Progenitor cell of endocrine pancreas (in vitro differentiated cells): ENCODE measurements around the gene NFIX. TPM values are rescaled to one million over a fixed set of nuclear protein-coding genes. Genes with fewer than 3 reads are reported as not detected.
"Not testable (repeated sequence)": the region's sequence is repeated elsewhere in the genome, so short reads cannot be mapped to it uniquely, and the experiment has no call there.

ENCODE experiments used
- DNase-seq: peaks from one replicate; pipeline ENCODE4 v3.0.0; 2021; ENCODE audit warnings: low spot score; ENCODE audit not compliant: unreplicated experiment
- H3K27ac Mint-ChIP-seq: 2 replicates; pipeline ENCODE4 v1.8.0; 2021; ENCODE audit warnings: mild to moderate bottlenecking, moderate library complexity, mixed read lengths
- H3K27me3 Mint-ChIP-seq: 2 replicates; pipeline ENCODE4 v1.8.0; 2021; ENCODE audit warnings: mixed read lengths
- H3K36me3 Mint-ChIP-seq: 2 replicates; pipeline ENCODE4 v1.8.0; 2022; ENCODE audit warnings: mixed read lengths; ENCODE audit not compliant: insufficient read depth
- H3K4me1 Mint-ChIP-seq: 2 replicates; pipeline ENCODE4 v1.8.0; 2021; ENCODE audit warnings: low read depth, mixed read lengths
- H3K4me3 Mint-ChIP-seq: 2 replicates; pipeline ENCODE4 v1.8.0; 2021; ENCODE audit warnings: low read depth, mild to moderate bottlenecking, moderate library complexity, mixed read lengths
- H3K9me3 Mint-ChIP-seq: 2 replicates; pipeline ENCODE4 v1.8.0; 2021; ENCODE audit warnings: low read depth, mixed read lengths
- CTCF ChIP-seq: fragments of 200-600 bp; sonication (generic); IDR thresholded peaks from one replicate; pipeline ENCODE4 v1.5.0; 2021; ENCODE audit warnings: antibody characterized with exemption, mild to moderate bottlenecking; ENCODE audit not compliant: unreplicated experiment
- total RNA-seq: library from RNA; stranded (reverse); gene quantifications from 2 replicates; pipeline ENCODE4 v1.2.1, GENCODE V29; 2021

Gene NFIX
- total RNA-seq, 1 donor from 2014 or later: 0.46 TPM

- Mint-ChIP-seq H3K4me3 (peak overlapping the region; percentile 35), H3K36me3 (peaks cover 27% of the 10 kb centered on the region), H3K27ac (no peak overlapping the region)
Measured at GRCh38 chr19:12947702-12948611, 47.3 kb upstream of the NFIX start.

GRCh38 chr19:12948612-12949362, 46.5 kb upstream of the NFIX start:
- Mint-ChIP-seq H3K9me3 (no peaks in the 10 kb centered on the region), H3K4me1 (peaks cover 12% of the 10 kb centered on the region), H3K27me3 (no peaks in the 10 kb centered on the region), H3K36me3 (peaks cover 24% of the 10 kb centered on the region), H3K4me3 (no peak overlapping the region), H3K27ac (no peak overlapping the region)
- no peak for DNase-seq
- TF ChIP-seq CTCF: no peak

More at GRCh38 chr19:12947702-12948611, 47.3 kb upstream of the NFIX start:
- H3K4me1 Mint-ChIP-seq: peaks cover 14% of the 10 kb centered on the region
- no peak for DNase-seq
- no peaks in the 10 kb centered on the region for H3K9me3 Mint-ChIP-seq
- H3K27me3 Mint-ChIP-seq: no peaks in the 10 kb centered on the region
- no peak for TF ChIP-seq CTCF

GRCh38 chr19:12949363-12950283, 45.7 kb upstream of the NFIX start:
- TF ChIP-seq CTCF: no peak
- Mint-ChIP-seq H3K4me1 (peaks cover 12% of the 10 kb centered on the region), H3K4me3 (no peak overlapping the region), H3K9me3 (no peaks in the 10 kb centered on the region), H3K36me3 (peaks cover 25% of the 10 kb centered on the region), H3K27ac (no peak overlapping the region), H3K27me3 (no peaks in the 10 kb centered on the region)
- DNase-seq: no peak

- not testable (repeated sequence) for DNase-seq, H3K27me3 Mint-ChIP-seq, H3K4me3 Mint-ChIP-seq, H3K9me3 Mint-ChIP-seq, H3K4me1 Mint-ChIP-seq
- H3K27ac Mint-ChIP-seq: peak overlapping the region; percentile 7
- peaks cover 25% of the 10 kb centered on the region for H3K36me3 Mint-ChIP-seq
Measured at GRCh38 chr19:12952050-12952449, 43.2 kb upstream of the NFIX start.

- Mint-ChIP-seq H3K4me1 (peaks cover 9% of the 10 kb centered on the region), H3K27me3 (no peaks in the 10 kb centered on the region), H3K27ac (no peak overlapping the region), H3K9me3 (no peaks in the 10 kb centered on the region), H3K4me3 (no peak overlapping the region), H3K36me3 (peaks cover 24% of the 10 kb centered on the region)
- TF ChIP-seq CTCF: no peak
- no peak for DNase-seq
Measured at GRCh38 chr19:12952488-12953137, 42.7 kb upstream of the NFIX start.
